NB4 (cell line): ENCODE results near the gene FAM53C.

Source experiments
- CTCF ChIP-seq: IDR thresholded peaks from one replicate; pipeline ENCODE4 v1.5.1; 2012; ENCODE audit warnings: low read depth, low read length
- MAX ChIP-seq: IDR thresholded peaks from 2 replicates; pipeline ENCODE4 v1.6.1; 2011; ENCODE audit warnings: low read depth, low read length
- POLR2A ChIP-seq: IDR thresholded peaks from 2 replicates; pipeline ENCODE4 v1.6.1; 2011; ENCODE audit warnings: mild to moderate bottlenecking; ENCODE audit not compliant: insufficient read length; ENCODE audit errors: extremely low read depth

- no peak for TF ChIP-seq CTCF
- TF ChIP-seq POLR2A = no peak
- TF ChIP-seq MAX = no peak
These were observed 51.3 kb downstream of the FAM53C start for GRCh38 chr5:138389332-138389731.
